GM12865 (cell line): ENCODE measurements around the gene B4GALT4.

Experiments used
- DNase-seq: peaks from one replicate; pipeline ENCODE4 v3.0.0; 2010; ENCODE audit warnings: low read depth
- H3K4me3 ChIP-seq: 2 replicates; pipeline ENCODE4 v1.5.1; 2011; ENCODE audit warnings: mild to moderate bottlenecking, low read depth, low read length, control low read depth
- CTCF ChIP-seq: IDR thresholded peaks from 2 replicates; pipeline ENCODE4 v1.5.1; 2011; ENCODE audit warnings: low read length, control low read depth, low read depth, inconsistent platforms; ENCODE audit not compliant: insufficient read depth; ENCODE audit errors: missing control alignments

The B4GALT4 gene

DNA sequence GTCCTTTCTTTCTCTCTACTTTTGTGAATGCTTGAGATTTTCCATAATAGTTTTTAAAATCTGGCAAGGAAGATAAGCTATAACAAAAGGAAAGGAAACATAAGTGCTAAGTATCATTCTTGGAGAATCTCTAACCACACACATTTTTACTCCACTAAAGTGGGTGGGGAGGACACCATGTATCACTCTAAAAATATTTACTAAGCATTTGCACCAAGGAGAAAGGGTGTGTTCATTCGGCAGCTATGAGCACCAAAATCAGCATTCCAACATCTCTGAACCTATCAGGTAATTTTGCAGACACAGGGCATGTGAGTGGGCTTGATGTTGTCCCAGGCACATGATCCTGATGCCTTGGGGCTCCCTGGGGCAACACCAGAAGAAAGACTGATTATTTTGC lies 5.5 kb downstream of the B4GALT4 start:
- no peak overlapping the region for H3K4me3 ChIP-seq
- no peak for TF ChIP-seq CTCF
- no peak for DNase-seq

DNA sequence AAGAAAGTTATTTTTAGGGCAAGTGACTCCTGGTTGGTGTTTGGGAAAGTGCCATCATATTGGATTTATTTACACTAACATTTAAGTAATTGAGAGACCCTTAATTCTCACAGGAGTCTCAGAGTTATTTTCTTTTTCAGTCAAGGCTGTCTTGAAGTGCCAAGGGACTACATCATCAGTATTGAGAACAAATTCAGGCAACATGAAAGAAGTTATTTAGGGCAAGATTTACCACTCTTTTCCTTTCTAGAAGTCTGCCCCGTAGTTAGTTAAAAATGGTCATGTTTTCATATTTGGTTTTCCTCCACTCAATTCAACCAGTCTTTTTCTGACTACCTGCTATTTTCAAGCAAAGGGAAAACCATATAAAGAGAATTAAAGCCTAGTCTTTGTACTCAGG lies 6.1 kb downstream of the B4GALT4 start:
- no peak for TF ChIP-seq CTCF
- no peak overlapping the region for H3K4me3 ChIP-seq
- no peak for DNase-seq

- H3K4me3 ChIP-seq = no peak overlapping the region
- no peak for DNase-seq
- TF ChIP-seq CTCF = no peak
Measured at GRCh38 chr3:119230745-119231144, 9.9 kb downstream of the B4GALT4 start.

- DNase-seq = no peak
- TF ChIP-seq CTCF = no peak
- no peak overlapping the region for H3K4me3 ChIP-seq
Measured at GRCh38 chr3:119230071-119230470, 10.6 kb downstream of the B4GALT4 start.

GRCh38 chr3:119229190-119229589 lies 11.5 kb downstream of the B4GALT4 start:
- no peak for TF ChIP-seq CTCF
- no peak overlapping the region for H3K4me3 ChIP-seq
- no peak for DNase-seq

GRCh38 chr3:119228373-119229145 lies 12.1 kb downstream of the B4GALT4 start:
- no peak for DNase-seq
- no peak for TF ChIP-seq CTCF
- H3K4me3 ChIP-seq = no peak overlapping the region
